Measurements from ENCODE around the gene SERPINA12. TPM values are rescaled to one million over a fixed set of nuclear protein-coding genes. Genes with fewer than 3 reads are reported as not detected.

Gene SERPINA12, protein sequence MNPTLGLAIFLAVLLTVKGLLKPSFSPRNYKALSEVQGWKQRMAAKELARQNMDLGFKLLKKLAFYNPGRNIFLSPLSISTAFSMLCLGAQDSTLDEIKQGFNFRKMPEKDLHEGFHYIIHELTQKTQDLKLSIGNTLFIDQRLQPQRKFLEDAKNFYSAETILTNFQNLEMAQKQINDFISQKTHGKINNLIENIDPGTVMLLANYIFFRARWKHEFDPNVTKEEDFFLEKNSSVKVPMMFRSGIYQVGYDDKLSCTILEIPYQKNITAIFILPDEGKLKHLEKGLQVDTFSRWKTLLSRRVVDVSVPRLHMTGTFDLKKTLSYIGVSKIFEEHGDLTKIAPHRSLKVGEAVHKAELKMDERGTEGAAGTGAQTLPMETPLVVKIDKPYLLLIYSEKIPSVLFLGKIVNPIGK
- total RNA-seq: not detected

DNA sequence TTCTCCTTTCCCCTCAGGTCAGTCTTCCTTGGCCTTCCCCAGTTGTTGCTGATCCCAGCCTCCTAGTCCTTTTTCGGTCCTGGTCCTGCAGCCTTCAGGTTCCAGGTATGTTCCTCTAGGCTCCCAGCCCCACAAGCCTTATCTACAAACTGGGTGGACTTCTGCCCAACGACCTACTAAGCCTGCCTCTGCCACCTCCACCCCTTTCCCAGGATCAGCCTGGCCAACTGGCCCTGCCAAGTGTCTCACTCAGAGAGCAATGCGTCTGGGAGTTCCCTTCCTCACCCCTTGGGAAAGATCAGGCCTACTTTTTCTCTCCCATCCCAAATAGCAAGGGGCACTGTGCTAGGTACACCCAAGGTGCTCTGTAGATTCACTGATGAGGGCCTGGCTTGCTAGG lies at the start of gene SERPINA12:
Gene SERPINA12, minus strand, starts transcription at position 114 of the 400 bp plus-strand sequence. CDS start 11,072 bp downstream, outside the sequence.
- POLR2A ChIA-PET: no interaction called here
- CTCF ChIA-PET: no interaction called here
- H3K27ac Mint-ChIP-seq: no peak within 1 kb of the TSS

DNA sequence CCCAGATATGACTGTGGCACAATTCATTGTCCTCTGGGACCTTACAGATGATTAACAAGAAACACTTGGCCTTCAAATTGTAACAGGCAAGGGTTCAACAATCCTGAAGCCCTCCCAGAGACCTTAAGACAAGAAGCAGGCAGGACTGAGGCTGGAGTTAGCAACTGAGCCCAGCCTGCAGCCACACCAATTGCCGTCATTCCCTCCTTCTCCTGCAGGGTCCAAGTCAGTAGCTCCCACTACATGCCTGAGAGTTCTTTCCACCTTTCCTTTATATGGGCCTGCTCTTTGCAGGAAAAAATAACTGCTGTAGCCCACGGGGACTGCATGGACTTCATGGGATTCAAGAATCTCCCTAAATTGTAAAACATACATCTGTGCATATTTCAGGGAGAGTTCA lies 49.6 kb upstream of the SERPINA12 start:
- Mint-ChIP-seq H3K27ac (no peak overlapping the region), H3K4me3 (no peak overlapping the region), H3K9me3 (peaks cover 4% of the 10 kb centered on the region), H3K36me3 (ENCODE audit: low read depth) (no peaks in the 10 kb centered on the region), H3K27me3 (peaks cover 8% of the 10 kb centered on the region), H3K4me1 (no peaks in the 10 kb centered on the region)
- DNase-seq: no peak
- CTCF ChIA-PET: no interaction called here
- POLR2A ChIA-PET: no interaction called here

More for the DNA sequence above, at the start of gene SERPINA12:
- H3K4me1 Mint-ChIP-seq: no peaks in the 10 kb centered on the region
- H3K9me3 Mint-ChIP-seq: no peaks in the 10 kb centered on the region
- no peak for DNase-seq
- H3K4me3 Mint-ChIP-seq: no peak within 1 kb of the TSS
- H3K27me3 Mint-ChIP-seq: no peaks in the 10 kb centered on the region
- H3K36me3 Mint-ChIP-seq (ENCODE audit: low read depth): no peaks in the 10 kb centered on the region

DNA sequence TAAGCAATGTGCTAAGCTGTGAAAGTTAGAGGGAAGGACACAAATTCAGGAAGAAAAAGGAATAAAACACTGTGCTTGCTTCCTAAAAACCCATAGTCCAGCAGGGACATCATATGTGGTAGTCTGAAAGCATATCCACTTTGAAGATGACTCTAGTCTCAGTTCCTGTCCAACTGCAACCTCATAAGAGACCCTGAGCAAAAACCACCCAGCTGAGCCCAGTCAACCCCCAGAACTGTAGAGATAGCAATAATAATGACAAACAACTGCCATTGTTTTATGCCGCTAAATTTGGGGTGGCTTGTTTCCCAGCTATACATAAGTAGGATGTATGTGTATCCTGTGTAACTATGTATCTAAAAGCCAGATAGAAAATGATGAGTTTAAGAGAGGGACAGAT lies 48.1 kb upstream of the SERPINA12 start:
- no peak for DNase-seq
- ChIA-PET POLR2A (no interaction called here), CTCF (interaction anchor here (1.3 kb wide), 1 partner anchor 9 kb away, joined by 4 read pairs; no protein-coding TSS in a partner anchor)
- peaks cover 4% of the 10 kb centered on the region for H3K9me3 Mint-ChIP-seq
- no peak overlapping the region for H3K27ac Mint-ChIP-seq
- no peaks in the 10 kb centered on the region for H3K36me3 Mint-ChIP-seq (ENCODE audit: low read depth)
- no peak overlapping the region for H3K4me3 Mint-ChIP-seq
- H3K4me1 Mint-ChIP-seq: no peaks in the 10 kb centered on the region
- H3K27me3 Mint-ChIP-seq: peaks cover 23% of the 10 kb centered on the region

DNA sequence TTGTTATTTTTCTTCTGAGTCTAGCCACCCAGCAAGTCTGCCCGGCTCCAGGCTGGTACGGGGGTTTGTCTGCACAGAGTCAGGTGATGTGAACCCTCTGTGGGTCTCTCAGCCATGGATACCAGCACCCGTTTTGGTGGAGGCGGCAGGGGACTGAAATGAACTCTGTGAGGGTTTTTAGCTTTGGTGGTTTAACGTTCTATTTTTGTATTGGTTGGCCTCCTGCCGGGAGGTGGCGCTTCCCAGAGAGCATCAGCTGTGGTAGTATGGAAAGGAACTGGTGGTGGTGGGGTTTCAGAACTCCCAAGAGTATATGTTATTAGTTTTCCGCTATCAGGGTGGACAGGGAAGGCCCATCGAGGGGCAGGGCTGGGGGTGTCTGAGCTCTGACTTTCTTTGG lies 46.7 kb upstream of the SERPINA12 start:
- CTCF ChIA-PET: no interaction called here
- Mint-ChIP-seq H3K27ac (no peak overlapping the region), H3K4me3 (no peak overlapping the region), H3K9me3 (peaks cover 4% of the 10 kb centered on the region), H3K27me3 (peaks cover 33% of the 10 kb centered on the region), H3K36me3 (ENCODE audit: low read depth) (no peaks in the 10 kb centered on the region), H3K4me1 (no peaks in the 10 kb centered on the region)
- POLR2A ChIA-PET: no interaction called here
- DNase-seq: no peak

DNA sequence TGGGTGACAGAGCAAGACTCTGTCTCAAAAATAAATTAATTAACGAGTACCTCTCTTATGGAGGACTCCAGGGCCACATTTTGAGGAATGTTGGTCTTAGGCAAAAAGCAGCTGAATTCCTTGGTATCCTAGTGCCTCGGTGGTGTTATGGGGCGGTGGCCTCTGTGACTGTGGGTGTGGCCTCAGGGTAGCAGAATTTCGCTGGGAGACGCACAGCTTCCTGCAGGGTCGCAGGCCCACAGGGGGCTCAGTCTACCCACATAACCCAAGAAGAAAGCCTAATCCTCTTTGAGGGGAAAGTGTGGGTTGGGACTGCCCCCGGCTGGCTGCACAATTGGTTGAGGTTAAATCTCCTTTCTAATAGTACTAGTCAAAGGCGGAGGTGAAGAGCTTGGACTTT lies 40.8 kb upstream of the SERPINA12 start:
- H3K27me3 Mint-ChIP-seq: peaks cover 32% of the 10 kb centered on the region
- no peak for DNase-seq
- no peak overlapping the region for H3K27ac Mint-ChIP-seq
- no peak overlapping the region for H3K4me3 Mint-ChIP-seq
- CTCF ChIA-PET: interaction anchor here (1.7 kb wide), 1 partner anchor 11 kb away, joined by 6 read pairs; the partner anchor contains the start of gene SERPINA4
- no peaks in the 10 kb centered on the region for H3K4me1 Mint-ChIP-seq
- no peaks in the 10 kb centered on the region for H3K36me3 Mint-ChIP-seq (ENCODE audit: low read depth)
- POLR2A ChIA-PET: no interaction called here
- peaks cover 4% of the 10 kb centered on the region for H3K9me3 Mint-ChIP-seq

DNA sequence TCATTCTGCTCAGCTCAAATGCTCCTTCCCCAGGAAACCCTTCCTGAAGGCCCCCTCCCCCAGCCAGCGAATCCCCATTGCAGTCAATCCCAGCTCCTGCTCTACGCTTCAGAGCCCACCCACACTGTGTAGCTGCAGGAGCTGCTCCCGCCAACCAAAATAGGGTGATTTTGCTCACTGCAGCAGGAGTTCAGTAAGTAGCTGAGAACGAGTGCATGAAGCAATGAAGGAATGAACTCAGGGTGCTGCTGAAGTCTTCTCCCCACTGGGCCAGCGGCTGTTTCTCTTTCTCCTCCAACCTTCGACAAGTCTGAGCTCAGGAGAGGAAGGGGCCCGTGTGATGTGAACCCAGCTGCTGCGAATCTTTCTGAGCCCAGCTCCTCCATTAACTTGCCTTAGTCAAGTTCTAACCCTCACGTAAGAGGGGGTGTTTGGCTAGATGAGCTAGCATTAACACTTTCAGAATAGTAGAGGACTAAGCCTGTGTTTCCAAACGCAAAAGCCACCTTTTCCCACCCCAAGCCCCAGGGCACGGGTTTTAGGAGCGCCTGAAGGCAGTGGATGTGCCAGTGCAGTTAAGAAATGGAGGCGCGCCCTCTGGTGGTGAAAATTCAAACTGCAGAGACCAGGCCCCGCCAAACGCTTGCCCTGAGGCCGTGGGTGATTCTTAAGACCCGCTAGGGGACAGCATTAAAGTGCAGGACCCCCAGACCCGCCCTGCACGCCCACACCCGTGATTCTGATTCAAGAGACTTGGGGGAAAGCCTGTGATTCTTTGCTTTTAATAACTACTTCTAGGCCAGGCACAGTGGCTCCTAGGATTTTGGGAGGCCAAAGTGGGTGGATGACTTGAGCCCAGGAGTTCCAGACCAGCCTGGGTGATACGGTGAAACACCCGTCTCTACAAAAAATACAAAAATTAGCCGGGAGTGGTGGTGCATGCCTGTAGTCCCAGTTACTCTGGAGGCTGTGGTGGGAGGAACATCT lies 40.0 kb upstream of the SERPINA12 start:
- Mint-ChIP-seq H3K27me3 (peaks cover 25% of the 10 kb centered on the region), H3K4me1 (no peaks in the 10 kb centered on the region), H3K4me3 (no peak overlapping the region), H3K9me3 (no peaks in the 10 kb centered on the region), H3K27ac (no peak overlapping the region), H3K36me3 (ENCODE audit: low read depth) (no peaks in the 10 kb centered on the region)
- DNase-seq: peak; percentile 61
- ChIA-PET CTCF (interaction anchor here (0.9 to 1.7 kb wide), 5 partner anchors 8 to 1169 kb away, joined by 4 to 6 read pairs (median 4); partner anchors contain the start of gene SERPINA4), POLR2A (no interaction called here)

DNA sequence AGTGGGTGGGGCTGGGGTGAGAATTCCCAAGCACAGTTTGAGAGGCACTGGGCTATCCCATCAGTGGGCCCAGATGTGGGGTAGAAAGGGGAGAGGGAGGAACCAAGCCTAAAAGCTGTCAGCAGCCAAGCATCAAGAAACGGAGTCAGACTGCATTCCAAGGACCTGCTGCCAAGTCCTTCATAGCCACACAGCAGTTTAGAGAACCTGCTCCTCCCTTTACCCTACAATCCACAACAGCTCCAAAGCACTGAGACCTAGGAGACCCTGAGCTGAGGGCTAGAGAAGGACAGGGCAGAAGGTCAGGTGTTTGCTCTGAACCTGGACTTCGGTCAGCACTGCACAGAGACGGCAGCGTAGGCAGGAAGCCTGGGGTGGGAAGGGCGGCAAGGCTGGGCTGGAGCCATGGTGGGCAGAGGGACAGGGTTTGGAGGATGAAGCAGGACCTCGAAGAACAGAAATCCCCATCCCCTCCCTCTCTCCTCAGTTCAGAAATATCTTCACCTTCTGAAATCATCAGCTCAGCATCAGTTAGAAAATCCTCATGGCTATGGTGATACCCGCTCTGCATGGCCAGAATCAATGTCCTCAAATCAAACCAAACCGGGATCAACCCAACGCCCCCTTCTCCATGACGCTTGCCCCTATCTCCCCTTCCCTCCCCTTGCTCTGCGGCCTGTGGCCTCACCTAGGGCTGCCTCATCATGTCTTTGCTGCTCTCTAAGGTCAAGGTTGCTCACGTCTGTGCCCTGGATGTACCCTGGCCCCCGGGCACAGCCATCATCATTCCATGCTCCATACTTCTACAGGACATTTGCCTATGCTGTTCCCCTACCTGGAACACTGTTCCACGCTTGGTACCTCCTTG lies 39.1 kb upstream of the SERPINA12 start:
- H3K27me3 Mint-ChIP-seq: peaks cover 20% of the 10 kb centered on the region
- no peak for DNase-seq
- no peaks in the 10 kb centered on the region for H3K36me3 Mint-ChIP-seq (ENCODE audit: low read depth)
- CTCF ChIA-PET: interaction anchor here (0.9 to 1.2 kb wide), 4 partner anchors 8 to 1170 kb away, joined by 4 read pairs; no protein-coding TSS in a partner anchor
- H3K27ac Mint-ChIP-seq: no peak overlapping the region
- POLR2A ChIA-PET: no interaction called here
- H3K4me1 Mint-ChIP-seq: no peaks in the 10 kb centered on the region
- no peaks in the 10 kb centered on the region for H3K9me3 Mint-ChIP-seq
- no peak overlapping the region for H3K4me3 Mint-ChIP-seq

DNA sequence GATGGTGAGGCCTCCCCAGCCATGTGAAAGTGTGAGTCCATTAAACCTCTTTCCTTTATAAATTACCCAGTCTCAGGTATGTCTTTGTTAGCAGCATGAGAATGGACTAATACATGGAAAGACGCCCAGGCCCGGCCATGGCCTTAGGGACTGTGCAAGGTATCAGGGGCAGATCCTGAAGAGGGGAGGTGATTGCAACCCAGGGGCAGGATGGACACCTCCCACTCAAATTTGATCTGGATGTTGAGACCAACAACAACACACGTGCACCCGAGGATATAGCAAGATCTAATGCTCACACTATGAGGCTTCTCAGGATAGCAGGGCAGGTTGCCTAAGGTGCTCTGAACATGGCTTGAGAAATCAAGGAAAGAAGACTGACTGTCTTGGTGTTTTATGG lies 38.5 kb upstream of the SERPINA12 start:
- H3K27me3 Mint-ChIP-seq: peaks cover 14% of the 10 kb centered on the region
- H3K9me3 Mint-ChIP-seq: no peaks in the 10 kb centered on the region
- H3K4me1 Mint-ChIP-seq: no peaks in the 10 kb centered on the region
- H3K27ac Mint-ChIP-seq: no peak overlapping the region
- no peak overlapping the region for H3K4me3 Mint-ChIP-seq
- DNase-seq: no peak
- no peaks in the 10 kb centered on the region for H3K36me3 Mint-ChIP-seq (ENCODE audit: low read depth)
- POLR2A ChIA-PET: no interaction called here
- CTCF ChIA-PET: no interaction called here

DNA sequence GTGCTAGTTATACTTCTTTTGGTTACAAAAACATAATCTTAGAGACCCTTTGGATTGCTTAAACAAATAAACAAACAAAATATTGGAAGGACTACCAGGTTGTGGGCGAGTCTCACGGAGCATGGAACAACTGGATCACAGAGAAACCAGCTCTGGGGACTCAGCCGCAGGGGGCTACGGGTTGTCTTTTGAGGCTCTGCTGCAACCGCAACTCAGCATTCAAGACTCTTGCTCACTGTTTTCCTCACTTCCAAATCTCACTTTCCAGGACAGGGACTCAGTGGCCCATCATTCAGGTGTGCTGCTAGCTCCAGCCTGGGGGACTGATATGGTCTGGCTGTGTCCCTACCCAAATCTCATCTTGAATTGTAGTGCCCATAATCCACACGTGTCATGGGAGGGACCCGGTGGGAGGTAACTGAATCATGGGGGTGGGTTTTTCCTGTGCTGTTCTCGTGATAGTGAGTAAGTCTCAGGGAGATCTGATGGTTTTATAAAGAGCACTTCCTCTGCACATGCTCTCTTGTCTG lies 37.9 kb upstream of the SERPINA12 start:
- ChIA-PET CTCF (no interaction called here), POLR2A (no interaction called here)
- Mint-ChIP-seq H3K27me3 (peaks cover 9% of the 10 kb centered on the region), H3K9me3 (no peaks in the 10 kb centered on the region), H3K4me1 (no peaks in the 10 kb centered on the region), H3K4me3 (no peak overlapping the region), H3K36me3 (ENCODE audit: low read depth) (no peaks in the 10 kb centered on the region), H3K27ac (no peak overlapping the region)
- DNase-seq: no peak

DNA sequence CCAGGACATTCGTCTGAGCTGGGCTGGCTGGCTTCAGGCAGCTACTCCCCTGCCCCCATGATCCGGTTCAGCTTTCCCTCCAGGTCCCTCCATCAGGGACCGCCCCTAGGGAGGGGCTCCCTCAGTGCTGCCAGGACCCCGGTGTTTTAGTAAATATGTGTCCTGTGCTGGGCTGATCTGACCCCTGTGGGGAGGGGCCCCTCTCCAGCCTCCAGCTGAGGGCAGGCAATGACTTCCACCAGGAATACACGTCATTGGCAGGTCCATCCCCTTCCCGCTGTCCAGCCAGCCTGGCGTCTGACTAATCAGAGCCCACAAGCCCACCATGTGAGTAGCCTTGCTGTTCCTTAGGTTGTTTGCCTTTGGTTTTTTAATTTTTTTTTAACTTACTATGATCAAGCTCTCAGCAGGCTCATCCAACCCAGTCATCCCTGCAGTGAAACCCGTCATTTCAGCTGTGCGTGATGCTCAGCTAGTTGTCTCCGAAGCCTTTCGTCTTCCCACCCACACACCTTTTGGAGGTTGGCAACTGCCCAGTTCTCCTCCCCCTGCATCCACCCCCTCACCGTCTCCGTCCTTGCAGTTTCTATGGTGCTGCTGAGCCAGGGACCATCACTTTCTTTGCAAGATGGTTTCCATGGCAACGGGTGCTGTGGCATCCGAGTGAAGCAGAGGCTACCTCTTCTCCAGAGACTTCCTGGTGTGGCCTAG lies 36.0 kb upstream of the SERPINA12 start:
- no peaks in the 10 kb centered on the region for H3K9me3 Mint-ChIP-seq
- H3K36me3 Mint-ChIP-seq (ENCODE audit: low read depth): no peaks in the 10 kb centered on the region
- no peaks in the 10 kb centered on the region for H3K4me1 Mint-ChIP-seq
- no peak overlapping the region for H3K27ac Mint-ChIP-seq
- no peaks in the 10 kb centered on the region for H3K27me3 Mint-ChIP-seq
- POLR2A ChIA-PET: no interaction called here
- no peak overlapping the region for H3K4me3 Mint-ChIP-seq
- DNase-seq: no peak
- CTCF ChIA-PET: no interaction called here

DNA sequence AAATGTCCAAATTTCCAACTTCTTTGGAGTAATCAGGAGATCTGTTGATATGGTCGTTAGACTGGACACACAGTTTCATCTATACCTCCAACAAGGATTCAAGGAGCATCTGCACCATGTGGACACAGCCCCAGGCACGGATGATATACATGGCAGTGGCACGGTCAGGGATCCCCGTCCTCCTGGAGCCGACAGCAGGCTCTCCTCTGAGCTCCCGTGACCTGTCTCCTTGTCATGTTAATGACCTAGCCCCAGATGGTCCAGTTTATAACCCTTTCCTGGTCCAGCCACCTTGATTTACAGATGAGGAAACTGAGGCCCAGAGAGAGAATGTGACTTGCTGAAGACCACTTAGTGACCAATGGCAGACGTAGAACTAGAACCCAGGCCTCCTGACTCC lies 35.5 kb upstream of the SERPINA12 start:
- H3K27ac Mint-ChIP-seq: no peak overlapping the region
- no peak overlapping the region for H3K4me3 Mint-ChIP-seq
- DNase-seq: no peak
- no peaks in the 10 kb centered on the region for H3K4me1 Mint-ChIP-seq
- peaks cover 3% of the 10 kb centered on the region for H3K27me3 Mint-ChIP-seq
- H3K36me3 Mint-ChIP-seq (ENCODE audit: low read depth): no peaks in the 10 kb centered on the region
- ChIA-PET POLR2A (no interaction called here), CTCF (no interaction called here)
- H3K9me3 Mint-ChIP-seq: no peaks in the 10 kb centered on the region

All from activated CD4-positive, alpha-beta T cell treated with anti-CD3 and anti-CD28 coated beads, Interleukin-2, amount 10 ng/mL, durations not matched to agents 7 days and 5 days (primary cell).